CD4-positive, alpha-beta T cell treated with Interleukin-4 for 1 hour (primary cell): ENCODE results near the gene TMX1.

Experiments used
- DNase-seq, 2 donors: peaks; one replicate each; pipeline ENCODE4 v3.0.0-alpha.2; 2020 to 2022

TMX1 gene

DNA sequence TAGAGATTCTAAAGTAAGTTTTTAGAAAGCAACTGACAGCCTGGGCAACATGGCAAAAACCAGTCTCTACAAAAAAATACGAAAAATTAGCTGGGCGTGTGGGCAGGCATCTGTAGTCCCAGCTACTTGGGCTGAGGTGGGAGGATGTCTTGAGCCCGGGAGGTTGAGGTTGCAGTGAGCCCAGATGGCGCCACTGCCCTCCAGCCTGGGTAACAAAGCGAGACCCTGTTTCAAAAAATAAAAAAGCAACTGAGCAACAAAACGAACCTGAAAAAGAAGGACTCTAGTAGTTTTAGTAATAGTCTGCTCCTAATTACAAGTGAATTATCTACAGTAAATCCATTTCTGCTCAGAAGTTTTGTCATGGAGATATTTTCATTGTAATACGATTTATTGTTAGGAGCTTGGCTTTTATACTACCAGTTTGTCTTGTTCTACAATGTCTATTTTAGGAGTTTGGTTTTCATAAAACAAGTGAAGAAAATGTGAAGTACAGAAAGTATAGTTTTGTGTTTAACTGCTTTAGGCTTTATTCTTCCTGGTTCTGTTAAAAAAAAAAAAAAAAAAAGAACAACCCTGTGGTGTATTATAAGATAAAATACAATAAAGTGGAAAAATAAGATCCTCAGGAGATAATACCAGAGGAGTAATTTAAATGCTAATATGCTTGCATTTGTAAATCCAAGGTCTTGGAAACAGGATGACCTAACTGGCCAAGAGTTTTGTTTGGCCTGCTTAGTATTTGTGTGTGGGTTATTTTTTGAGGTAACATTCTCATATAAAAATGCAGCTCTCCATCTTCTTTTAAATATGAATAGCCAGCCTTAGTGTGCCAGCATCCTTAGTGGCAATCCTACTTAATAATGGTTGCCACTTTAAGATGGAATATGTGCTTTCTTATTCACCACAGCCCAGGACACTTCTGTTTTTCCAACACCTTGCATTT is 2.8 kb downstream of the TMX1 start:
- DNase-seq = no peak

DNA sequence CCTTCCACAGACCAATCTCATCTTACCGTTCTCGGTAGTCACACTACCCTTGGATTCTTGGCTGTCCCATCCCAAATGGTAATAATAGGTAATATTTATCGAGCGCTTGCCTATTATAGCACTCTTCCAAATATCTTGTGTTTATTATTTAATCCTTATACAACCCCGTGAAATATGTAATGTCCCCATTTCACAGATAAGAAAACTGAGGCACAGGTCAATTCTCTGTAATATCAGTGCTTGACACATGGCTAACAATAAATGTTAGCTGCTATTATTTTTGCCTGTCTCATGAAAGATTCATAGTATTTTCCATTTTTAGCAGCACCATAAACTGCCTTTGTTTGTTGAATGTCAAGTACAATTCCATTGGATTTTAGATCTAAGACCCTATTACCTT is 4.5 kb downstream of the TMX1 start:
- DNase-seq = no peak

DNA sequence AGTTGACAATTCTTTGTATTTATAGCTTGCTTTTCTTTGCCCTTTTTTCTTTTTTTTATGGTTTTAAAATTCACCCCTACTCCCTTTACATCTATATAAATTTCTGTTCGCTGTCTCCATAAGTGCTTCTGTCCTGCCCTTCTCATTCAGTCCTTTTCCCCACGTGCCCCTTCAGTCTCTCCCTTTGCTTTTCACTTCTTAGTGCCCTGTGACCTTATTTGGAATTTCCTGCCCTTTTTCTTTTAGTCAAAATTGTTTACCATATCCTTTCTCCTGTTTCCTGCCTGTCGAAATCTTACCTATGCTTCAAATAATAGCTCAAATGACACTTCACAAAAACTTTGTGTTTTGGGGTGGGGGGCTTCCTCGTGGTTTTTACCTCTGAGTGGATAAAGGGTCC is 6.0 kb downstream of the TMX1 start:
- no peak for DNase-seq

DNA sequence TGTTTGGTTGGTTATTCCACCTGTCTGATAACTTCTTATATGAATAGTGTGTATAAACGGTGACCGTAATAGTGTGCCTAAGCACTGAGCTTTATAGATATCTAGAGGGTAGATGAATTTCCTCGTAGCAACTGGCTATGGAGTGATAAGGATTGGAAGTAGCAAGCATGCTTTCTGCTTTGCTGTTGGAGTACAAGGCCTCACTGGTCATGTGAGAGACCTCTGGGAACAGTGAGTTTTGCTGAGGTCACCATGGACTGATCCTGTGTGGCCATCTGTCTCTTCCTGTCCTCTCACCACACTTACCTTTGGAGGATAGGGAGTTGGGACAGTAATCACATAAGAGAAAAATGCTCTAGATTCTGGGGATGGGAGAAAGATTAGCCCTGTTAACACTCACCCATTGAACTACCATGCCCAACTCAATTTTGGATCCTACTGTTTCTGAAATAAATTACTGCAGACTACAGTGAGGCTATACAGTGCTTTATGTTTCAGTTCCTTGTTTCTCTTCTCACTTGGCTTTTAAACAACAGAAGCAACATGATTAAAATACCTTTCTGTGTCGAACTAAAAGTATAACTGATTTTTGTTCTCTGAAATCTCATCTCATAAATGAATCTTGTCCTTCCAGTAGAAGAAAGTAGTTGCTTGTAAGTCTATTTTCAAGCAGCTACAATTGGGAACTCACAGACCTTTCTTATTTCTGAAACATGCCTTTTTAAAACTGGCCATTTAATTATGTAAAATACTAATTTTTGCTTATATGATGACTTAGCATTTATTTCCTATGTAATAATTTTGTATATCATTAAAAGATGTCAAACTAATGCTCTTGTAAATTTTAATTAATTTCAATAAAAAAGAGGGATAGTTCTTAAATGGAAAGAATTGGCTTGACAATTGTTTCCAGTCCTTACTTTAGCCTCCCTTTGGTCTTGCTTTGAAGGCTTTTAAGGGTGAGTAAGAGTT is 8.3 kb downstream of the TMX1 start:
- no peak for DNase-seq

DNA sequence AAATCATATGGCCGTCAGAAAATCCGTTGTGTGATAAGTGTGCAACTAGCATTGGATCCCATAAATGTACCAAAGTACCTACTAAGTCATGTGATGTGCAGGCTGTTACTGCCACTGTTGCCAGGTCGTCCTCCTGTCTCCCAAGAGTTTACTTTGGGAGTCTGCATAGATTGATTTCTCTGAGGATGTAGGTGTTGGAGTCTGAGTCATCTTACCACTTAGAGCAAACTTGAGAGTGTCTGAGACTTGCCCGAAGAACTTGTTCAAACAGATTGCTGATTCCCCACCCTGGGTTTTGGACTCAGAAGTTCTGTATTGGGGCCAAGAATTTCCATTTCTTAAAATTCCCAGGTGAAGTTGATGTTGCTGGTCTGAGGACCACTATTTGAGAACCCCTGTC is 11.4 kb downstream of the TMX1 start:
- DNase-seq = no peak

DNA sequence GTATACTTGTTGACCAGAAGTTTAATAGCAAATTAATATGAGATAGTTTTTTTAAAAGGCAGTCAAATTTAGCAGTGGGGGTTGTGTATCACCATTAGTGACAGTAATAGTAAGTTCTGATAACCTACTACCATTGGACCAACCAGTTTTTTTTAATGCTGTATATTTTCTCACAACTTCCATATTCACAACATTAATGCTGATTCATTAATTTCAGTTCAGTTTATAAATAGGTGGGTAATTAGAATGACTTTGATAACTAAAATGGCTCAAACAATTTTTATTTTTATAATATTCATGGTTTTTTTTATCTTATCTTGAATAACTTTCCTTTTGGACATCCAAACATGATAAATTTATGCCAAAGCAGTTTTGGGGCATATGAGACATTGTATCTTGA is 13.8 kb downstream of the TMX1 start:
- no peak for DNase-seq

DNA sequence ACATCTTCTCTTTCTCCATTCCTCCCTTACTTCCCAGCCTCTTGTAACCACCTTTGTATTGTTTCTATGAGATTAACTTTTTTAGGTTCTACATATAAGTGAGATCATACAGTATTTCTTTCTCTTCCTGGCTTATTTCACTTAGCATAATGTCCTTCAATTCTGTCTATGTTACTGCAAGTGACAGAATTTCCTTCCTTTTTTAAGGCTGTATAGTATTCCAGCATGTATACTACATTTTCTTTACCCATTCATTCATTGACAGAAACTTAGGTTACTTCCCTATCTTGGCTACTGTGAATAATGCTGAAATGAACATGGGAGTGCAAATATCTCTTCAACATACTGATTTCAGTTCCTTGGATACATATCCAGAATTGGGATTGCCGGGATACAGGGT is 18.2 kb downstream of the TMX1 start:
- no peak for DNase-seq

DNA sequence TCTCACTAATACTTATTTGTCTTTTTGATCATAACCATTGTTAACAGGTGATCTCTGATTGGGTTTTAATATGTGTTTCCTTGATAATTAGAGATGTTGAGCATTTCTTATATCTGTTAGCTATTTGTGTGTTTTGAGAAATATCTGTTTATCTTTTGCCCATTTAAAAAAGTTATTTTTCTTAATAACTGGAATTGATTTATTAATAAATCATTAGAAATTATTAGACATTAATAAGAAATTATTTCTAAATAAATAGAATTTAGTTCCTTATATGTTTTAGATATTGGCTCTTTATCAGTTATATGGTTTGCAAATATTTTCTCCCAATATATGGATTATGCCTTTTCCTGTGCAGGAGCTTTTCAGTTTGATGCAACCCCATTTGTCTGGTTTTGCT is 18.7 kb downstream of the TMX1 start:
- DNase-seq = no peak

DNA sequence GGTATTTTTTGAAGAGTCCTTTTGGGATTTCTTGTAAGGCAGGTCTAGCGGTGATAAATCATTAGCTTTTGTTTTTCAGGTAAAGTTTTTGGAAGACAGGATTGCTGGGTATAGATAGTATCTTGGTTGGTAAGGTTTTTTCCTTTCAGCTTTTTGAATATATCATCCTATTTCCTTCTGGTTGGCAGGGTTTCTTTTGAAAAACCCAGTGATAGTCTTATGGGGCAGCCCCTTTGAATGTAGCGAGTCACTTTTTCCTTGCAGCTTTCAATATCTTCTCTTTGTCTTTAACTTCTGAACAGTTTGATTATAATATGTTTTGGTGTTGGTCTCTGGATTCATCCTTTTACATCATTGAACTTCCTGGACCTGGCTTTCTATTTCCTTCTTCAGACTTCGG is 20.2 kb downstream of the TMX1 start:
- DNase-seq = no peak

DNA sequence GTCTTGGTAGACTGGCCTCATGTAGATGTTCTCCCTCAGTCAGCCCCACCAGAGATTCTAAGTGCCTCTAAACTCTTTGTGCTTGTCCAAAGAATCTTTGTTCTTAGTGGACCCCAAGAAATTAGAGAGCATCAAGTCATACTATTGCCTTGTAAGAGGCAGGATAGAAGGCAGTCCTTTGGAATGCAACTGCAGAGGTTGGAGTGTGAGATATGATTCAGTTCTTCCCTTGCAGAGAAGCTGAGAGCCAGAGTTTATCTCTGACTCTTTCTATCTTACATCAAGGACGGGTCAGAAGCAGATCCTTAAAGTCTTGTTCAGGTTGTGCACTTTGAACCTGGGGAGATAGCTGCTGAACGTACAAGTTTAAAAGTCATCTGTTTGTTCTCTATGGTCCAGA is 21.1 kb downstream of the TMX1 start:
- DNase-seq = no peak

DNA sequence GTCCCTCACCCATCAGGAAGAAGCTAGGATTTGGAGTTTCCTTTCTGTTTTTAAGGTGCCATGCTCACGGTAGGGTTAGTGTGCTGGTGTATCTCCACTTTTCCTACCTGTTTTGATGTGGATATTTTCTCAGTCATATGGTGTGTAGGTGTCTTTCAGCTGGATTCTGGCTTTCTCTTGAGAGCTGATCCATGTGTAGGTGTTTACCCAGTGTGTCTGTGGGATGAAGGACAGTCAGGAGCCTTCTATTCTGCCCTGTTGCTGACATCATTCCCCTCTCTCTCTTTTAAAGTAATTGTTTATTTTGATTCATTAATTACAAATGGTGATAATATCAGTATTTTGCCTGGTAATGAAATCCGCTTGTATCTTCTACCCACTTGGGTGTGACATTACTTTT is 22.8 kb downstream of the TMX1 start:
- DNase-seq = no peak

DNA sequence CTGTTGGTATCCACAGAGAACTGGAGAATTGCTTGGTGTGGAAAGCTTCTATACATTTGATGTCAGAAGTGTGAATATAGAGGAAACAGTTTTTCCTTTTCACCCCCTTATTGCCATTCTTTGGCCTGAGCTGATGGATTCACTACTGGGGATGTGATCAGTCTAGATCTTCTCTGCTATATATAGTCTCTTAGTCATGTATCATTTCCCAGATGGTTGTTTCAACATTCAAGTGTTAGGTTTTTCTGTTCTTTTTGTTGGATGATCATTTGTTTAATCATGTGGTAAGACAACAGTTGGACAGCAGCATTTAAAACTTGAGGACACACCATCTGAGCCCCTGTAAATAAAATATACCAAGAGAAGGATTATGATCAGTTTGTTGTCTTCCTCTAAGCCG is 29.6 kb downstream of the TMX1 start:
- DNase-seq = no peak

DNA sequence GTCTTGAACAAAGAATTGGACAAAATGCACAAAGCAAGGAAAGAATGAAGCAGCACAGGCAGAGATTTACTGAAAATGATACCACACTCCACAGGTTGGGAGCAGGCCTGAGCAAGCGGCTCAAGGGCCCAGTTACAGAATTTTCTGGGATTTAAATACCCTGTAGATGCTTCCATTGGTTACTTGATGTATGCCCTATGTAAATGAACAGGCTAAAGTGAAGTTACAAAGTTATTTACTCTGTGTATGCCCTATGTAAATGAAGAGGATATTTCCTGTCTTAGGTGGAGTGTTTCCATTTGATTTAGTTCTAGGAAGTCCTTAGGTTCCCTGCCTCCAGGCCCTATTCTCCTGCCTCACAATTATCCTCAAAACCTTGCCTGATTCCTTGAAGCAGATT is 36.6 kb downstream of the TMX1 start:
- DNase-seq = no peak

DNA sequence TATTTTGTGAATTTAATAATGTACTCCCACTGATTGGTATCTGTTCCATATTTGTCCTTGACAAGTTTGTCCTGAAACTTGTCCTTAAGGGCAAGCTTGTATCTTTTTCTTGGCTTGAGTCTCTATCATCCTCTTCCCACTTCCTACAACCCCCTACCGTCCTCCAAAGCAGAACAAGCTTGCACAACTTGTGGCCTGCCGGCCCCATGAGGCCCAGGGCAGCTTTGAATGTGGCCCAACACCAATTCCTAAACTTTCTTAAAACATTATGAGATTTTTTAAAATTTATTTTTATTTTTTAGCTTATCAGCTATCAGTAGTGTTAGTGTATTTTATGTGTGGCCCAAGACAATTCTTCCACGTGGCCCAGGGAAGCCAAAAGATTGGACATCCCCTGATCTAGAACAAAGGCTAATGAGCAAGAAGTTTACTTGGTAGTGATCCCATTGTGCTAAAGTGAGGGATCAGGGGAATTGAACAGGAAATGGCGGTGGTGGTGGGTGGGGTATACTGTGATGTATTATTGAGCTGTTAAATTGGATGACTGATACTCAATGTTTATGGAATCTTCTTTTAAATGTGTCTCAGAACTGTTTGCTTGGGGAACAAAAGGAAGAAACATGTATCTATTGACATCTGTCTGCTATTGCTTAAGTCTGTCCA is 37.8 kb downstream of the TMX1 start:
- no peak for DNase-seq

DNA sequence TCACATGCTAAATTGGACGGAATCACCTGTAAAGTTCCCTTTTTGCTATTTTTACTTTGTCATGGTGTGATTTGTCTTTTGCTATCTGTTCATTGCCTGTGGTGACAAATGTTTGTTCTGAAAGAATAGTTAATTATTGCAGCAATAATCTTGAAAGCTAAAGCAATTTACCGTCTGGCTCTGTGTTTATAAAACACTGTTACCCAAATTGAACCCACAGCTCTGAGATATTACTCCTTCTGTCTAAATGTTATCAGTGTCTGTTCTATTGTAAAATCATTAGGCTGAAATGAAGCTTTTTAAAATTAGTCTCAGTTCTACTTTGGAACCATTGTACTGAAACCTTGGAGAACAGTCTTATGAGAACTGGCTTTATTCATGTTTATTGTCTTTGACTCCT is 42.5 kb downstream of the TMX1 start:
- DNase-seq = no peak

DNA sequence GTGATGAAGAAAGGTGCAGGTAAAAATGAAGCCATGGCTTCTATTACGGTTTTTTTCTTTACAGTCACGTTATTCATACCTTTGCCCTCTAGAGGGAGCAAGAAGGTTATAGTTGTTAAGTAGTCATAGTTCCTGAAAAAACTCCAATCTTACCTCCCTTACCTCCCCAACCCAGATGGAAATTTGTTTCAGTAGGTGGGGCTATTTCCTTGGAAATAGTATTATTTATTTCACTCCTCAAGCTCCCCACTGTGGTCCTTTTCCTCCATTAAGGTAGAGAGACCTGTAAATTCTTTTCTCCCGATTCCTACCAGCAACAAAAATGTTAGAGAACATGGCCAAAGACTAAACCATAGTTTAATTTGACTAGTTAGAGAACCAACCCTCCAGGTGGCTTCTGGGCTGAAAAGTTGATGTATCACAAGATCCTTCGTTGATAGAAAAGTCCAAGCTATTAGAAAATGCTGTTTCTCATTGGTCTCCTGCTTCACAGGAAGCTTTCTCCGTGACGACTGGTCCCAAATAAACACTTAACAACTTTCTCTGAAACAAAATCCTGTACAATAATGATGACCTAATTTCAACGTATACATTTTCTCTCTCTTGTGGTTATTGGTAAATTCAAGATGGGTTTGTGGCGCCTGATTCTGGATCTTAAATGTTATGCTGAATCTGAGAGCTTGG is 43.5 kb downstream of the TMX1 start:
- peak in 1 of 2 donors; percentile 50 for DNase-seq

DNA sequence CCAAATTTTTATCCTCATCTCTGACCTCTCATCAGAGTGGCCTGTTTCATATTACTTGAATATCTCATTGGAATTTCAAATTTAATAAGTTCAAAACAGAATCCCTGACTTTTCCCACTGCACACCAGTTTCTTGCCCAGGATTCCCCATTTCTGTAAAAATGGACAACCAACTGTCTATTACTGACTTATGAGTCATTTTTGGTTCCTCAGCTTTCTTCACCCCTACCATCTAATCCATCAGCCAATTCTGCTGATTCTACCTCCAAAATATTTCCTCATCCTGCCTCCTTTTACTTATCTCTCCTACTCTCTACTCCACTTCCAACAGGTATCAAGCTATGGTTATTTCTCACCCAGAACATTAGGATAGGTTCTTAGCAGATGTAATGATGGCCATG is 44.2 kb downstream of the TMX1 start:
- no peak for DNase-seq

DNA sequence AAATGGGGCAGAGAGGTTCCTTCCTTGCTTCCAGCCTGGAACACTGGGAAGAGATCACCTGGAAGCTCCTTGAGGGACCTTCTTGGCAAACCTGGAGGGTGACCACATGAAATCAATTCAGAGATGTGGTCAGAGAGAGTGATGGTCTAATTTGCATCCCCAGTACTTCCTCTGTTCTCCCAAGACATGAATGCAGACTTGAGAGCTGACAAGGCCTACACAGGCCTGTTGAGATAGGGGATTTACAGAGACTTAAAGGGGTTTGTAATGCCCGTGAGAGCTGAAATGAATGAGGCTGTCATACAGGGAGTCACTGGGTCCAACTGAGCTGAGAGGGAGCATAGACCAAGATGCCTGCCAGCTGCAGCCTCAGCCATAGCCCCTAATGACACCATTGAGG is 45.1 kb downstream of the TMX1 start:
- no peak for DNase-seq

DNA sequence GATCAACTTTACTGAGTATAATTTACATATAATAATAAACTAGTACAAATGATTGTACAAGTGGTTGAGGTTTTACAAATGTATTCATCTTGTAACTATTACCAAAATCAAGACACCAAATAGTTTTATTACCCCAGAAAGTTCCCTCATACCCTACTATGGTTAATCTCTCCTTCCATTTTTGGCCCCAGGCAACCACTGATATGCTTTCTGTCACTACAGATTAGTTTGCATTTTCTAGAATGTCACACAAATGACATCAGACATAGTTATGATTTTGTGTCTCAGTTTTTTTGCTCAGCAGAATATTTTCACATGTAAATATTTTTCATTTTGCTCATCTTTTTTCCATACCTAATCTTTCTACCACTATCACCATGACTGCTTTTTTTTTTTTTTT is 49.1 kb downstream of the TMX1 start:
- DNase-seq = no peak

DNA sequence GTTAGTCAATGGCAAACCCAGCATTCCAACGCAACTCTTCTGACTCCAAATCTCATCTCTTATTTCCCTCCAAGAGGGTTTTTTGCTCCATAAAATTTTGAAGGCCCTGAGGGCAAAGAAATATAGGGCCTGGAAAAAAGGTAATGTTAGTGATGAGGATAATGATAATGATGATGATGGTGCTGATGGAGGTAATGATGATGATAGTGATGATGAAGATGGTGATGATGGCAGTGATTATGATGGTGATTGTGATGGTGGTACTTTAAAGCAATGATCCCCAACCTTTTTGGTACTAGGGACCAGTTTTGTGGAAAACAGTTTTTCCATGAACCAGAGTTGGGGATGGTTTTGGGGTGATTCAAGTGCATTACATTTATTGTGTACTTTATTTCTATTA is 50.1 kb downstream of the TMX1 start:
- no peak for DNase-seq

DNA sequence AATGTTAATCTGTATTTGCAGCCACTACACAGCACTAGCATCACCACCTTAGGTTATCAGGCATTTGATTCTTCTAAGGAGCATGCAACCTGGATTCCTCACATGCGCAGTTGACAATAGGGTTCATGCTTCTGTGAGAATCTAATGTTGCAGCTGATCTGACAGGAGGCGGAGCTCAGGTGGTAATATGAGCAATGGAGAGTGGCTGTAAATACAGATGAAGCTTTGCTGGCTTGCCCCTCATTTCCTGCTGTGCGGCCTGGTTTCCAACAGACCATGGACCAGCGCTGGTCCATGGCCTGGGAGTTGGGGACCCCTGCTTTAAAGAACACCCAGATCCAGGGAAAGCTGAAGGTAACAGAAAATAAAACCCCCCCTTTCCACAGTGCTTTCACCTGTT is 51.0 kb downstream of the TMX1 start:
- no peak for DNase-seq

DNA sequence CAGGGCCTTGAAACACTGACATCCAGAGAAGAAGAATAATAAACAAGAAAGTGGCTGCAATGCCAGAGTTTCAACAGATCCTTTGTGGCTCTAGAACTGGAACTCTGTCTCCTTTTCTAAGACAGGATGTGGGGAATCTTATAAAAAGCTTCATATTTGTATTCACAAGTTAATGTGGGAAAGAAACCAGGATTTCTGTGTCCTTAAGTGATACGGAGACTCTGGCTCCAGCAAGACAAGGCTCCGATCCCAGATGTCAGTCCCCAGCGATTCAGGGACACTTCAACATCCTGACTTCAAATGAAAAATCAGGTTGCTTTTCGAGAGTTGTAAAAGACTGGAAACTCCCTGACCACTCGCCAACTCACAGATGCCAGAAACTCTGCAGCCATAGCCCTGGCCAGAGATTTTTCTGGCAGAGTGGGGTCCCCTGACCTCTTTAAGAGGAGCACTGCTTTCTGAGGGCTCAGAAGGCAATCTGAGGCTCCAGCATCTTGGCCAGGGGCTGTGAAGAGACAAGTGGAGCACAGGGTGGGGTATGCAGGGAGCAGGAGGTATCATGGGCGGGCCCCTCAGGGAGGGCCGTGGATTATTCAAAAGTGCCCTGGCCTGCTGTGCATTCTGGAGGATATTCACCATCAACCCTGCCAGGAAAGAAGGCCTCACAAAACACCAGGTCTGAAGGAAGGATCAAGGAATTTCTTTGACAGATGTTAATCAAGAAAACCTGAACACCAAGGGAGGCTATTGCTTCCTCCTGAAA is 53.3 kb downstream of the TMX1 start:
- DNase-seq = no peak
